HEK293 (cell line): ENCODE results near the gene SLC20A1.

Experiments
- CTCF ChIA-PET: fragments of 350-600 bp; formaldehyde crosslinking; extraction: SDS; loops from one replicate; lab custom pipeline; 2021; ENCODE audit warnings: antibody characterized with exemption; lab: Yijun Ruan, JAX
- POLR2A ChIA-PET: fragments of 300-600 bp; formaldehyde crosslinking; extraction: SDS; loops from one replicate; lab custom pipeline; 2020; ENCODE audit warnings: antibody characterized with exemption, inconsistent platforms; lab: Yijun Ruan, JAX
- H3K27ac ChIP-seq: fragments of 200-500 bp; sonication (Bioruptor generic); 2 replicates; pipeline ENCODE4 v1.5.1; 2014; ENCODE audit warnings: low read depth, low read length, control low read depth, inconsistent platforms; ENCODE audit errors: extremely low read depth
- H3K36me3 ChIP-seq, 2 experiments: fragments of 200-500 bp in 1 of 2; sonication (Bioruptor generic) in 1 of 2; 1 replicate in 1 of 2; 2 replicates in 1 of 2; pipeline ENCODE4 v1.5.1; 2014 to 2017; ENCODE audit warnings: inconsistent platforms in 2 of 2, low read length in 2 of 2; ENCODE audit not compliant: control insufficient read depth in 2 of 2, insufficient read depth in 1 of 2
- H3K4me1 ChIP-seq: fragments of 200-500 bp; sonication (Bioruptor generic); 2 replicates; pipeline ENCODE4 v1.5.1; 2014; ENCODE audit warnings: mild to moderate bottlenecking, low read length, inconsistent platforms; ENCODE audit not compliant: control insufficient read depth, insufficient read depth
- H3K4me3 ChIP-seq: 2 replicates; pipeline ENCODE4 v1.5.1; 2011; ENCODE audit warnings: low read depth, mild to moderate bottlenecking, control low read depth, low read length, moderate library complexity
- H3K9me3 ChIP-seq: fragments of 200-500 bp; sonication (Bioruptor generic); 2 replicates; pipeline ENCODE4 v1.5.1; 2014; ENCODE audit warnings: low read depth, low read length, inconsistent platforms; ENCODE audit not compliant: control insufficient read depth, insufficient read depth
- GLIS1 ChIP-seq: fragments of 450-650 bp; formaldehyde crosslinking; IDR thresholded peaks from 2 replicates; pipeline ENCODE4 v1.5.1; 2016; ENCODE audit warnings: missing biosample characterization, missing genetic modification characterization
- KLF1 ChIP-seq: fragments of 450-650 bp; formaldehyde crosslinking; IDR thresholded peaks from 2 replicates; pipeline ENCODE4 v1.5.1; 2016; ENCODE audit warnings: missing biosample characterization, missing genetic modification characterization
- MEIS1 ChIP-seq: sonication (generic); formaldehyde crosslinking; IDR thresholded peaks from 2 replicates; pipeline ENCODE4 v1.8.1; 2022; ENCODE audit warnings: missing genetic modification reagents, mild to moderate bottlenecking, borderline replicate concordance
- MYNN ChIP-seq: fragments of 450-650 bp; formaldehyde crosslinking; IDR thresholded peaks from 2 replicates; pipeline ENCODE4 v1.5.1; 2016; ENCODE audit warnings: missing biosample characterization, missing genetic modification characterization, borderline replicate concordance
- PRDM1 ChIP-seq: fragments of 450-650 bp; formaldehyde crosslinking; IDR thresholded peaks from 2 replicates; pipeline ENCODE4; 2016; ENCODE audit warnings: missing biosample characterization, missing genetic modification characterization
- SALL2 ChIP-seq: fragments of 450-650 bp; formaldehyde crosslinking; IDR thresholded peaks from 2 replicates; pipeline ENCODE4 v1.5.0; 2017; ENCODE audit warnings: missing biosample characterization, mild to moderate bottlenecking, missing genetic modification characterization, borderline replicate concordance
- ZBTB20 ChIP-seq: fragments of 450-650 bp; formaldehyde crosslinking; IDR thresholded peaks from 2 replicates; pipeline ENCODE4 v1.5.1; 2016; ENCODE audit warnings: missing biosample characterization, missing genetic modification characterization
- ZFP3 ChIP-seq: fragments of 450-650 bp; formaldehyde crosslinking; IDR thresholded peaks from 2 replicates; pipeline ENCODE4 v1.5.1; 2016; ENCODE audit warnings: low read depth, missing biosample characterization, missing genetic modification characterization
- ZNF184 ChIP-seq: fragments of 450-650 bp; IDR thresholded peaks from 2 replicates; pipeline ENCODE4 v1.5.1; 2018; ENCODE audit warnings: missing biosample characterization, mild to moderate bottlenecking, missing genetic modification characterization
- ZNF202 ChIP-seq: fragments of 450-650 bp; formaldehyde crosslinking; IDR thresholded peaks from 2 replicates; pipeline ENCODE4 v1.5.1; 2016; ENCODE audit warnings: missing biosample characterization, missing genetic modification characterization, borderline replicate concordance
- ZNF341 ChIP-seq: fragments of 450-650 bp; formaldehyde crosslinking; IDR thresholded peaks from 2 replicates; pipeline ENCODE4; 2016; ENCODE audit warnings: low read depth, missing biosample characterization, missing genetic modification characterization
- ZNF501 ChIP-seq: fragments of 450-650 bp; formaldehyde crosslinking; IDR thresholded peaks from 2 replicates; pipeline ENCODE4 v1.5.1; 2016; ENCODE audit warnings: missing biosample characterization, missing genetic modification characterization
- ZNF654 ChIP-seq: fragments of 450-650 bp; formaldehyde crosslinking; IDR thresholded peaks from 2 replicates; pipeline ENCODE4 v1.5.1; 2016; ENCODE audit warnings: low read depth, missing biosample characterization, missing genetic modification characterization
- ZNF664 ChIP-seq: fragments of 450-650 bp; formaldehyde crosslinking; IDR thresholded peaks from 2 replicates; pipeline ENCODE4 v1.5.1; 2016; ENCODE audit warnings: missing biosample characterization, missing genetic modification characterization
- ZNF670 ChIP-seq: fragments of 450-650 bp; formaldehyde crosslinking; IDR thresholded peaks from 2 replicates; pipeline ENCODE4 v1.5.1; 2016; ENCODE audit warnings: missing biosample characterization, missing genetic modification characterization, low read depth
- ZNF701 ChIP-seq: fragments of 450-650 bp; formaldehyde crosslinking; IDR thresholded peaks from 2 replicates; pipeline ENCODE4 v1.5.1; 2016; ENCODE audit warnings: missing biosample characterization, missing genetic modification characterization
- ZSCAN23 ChIP-seq: fragments of 450-650 bp; formaldehyde crosslinking; IDR thresholded peaks from 2 replicates; pipeline ENCODE4 v1.5.1; 2016; ENCODE audit warnings: missing biosample characterization, missing genetic modification characterization
- TF ChIP-seq, protein P1 (sequence below): fragments of 450-650 bp; formaldehyde crosslinking; IDR thresholded peaks from 2 replicates; pipeline ENCODE4 v1.5.1; 2017; ENCODE audit warnings: missing biosample characterization, missing genetic modification characterization
- TF ChIP-seq, protein P2 (sequence below): fragments of 450-650 bp; formaldehyde crosslinking; conservative IDR thresholded peaks from 2 replicates; pipeline ENCODE4 v1.5.1; 2016; ENCODE audit warnings: low read depth, missing biosample characterization, missing genetic modification characterization
- TF ChIP-seq, protein P3 (sequence below): fragments of 450-650 bp; formaldehyde crosslinking; IDR thresholded peaks from 2 replicates; pipeline ENCODE4 v1.5.1; 2016; ENCODE audit warnings: missing biosample characterization, missing genetic modification characterization

SLC20A1 gene

DNA sequence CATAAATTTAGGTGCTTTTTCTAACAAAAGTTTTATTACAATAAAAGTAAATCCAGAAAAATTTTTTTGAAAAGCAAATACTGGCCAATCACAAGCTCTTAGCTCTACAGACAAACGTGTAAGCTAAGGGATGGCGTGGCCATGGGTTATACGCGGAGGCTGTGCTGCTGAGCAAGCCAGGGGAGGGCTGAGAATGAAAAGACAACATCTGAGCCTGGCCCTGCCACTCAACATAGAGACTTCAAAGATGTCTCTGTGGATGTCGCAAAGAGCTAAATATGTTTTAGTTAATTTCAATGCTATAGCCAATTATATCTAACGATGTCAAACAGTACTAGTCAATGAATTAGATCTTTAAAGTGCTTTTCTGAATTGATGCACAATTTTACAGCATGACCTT lies 41.8 kb downstream of the SLC20A1 start (continued):
- TF ChIP-seq, protein P1, sequence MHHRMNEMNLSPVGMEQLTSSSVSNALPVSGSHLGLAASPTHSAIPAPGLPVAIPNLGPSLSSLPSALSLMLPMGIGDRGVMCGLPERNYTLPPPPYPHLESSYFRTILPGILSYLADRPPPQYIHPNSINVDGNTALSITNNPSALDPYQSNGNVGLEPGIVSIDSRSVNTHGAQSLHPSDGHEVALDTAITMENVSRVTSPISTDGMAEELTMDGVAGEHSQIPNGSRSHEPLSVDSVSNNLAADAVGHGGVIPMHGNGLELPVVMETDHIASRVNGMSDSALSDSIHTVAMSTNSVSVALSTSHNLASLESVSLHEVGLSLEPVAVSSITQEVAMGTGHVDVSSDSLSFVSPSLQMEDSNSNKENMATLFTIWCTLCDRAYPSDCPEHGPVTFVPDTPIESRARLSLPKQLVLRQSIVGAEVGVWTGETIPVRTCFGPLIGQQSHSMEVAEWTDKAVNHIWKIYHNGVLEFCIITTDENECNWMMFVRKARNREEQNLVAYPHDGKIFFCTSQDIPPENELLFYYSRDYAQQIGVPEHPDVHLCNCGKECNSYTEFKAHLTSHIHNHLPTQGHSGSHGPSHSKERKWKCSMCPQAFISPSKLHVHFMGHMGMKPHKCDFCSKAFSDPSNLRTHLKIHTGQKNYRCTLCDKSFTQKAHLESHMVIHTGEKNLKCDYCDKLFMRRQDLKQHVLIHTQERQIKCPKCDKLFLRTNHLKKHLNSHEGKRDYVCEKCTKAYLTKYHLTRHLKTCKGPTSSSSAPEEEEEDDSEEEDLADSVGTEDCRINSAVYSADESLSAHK (tag by site-specific recombination) = no peak
- TF ChIP-seq ZFP3 (tag by site-specific recombination) = no peak

DNA sequence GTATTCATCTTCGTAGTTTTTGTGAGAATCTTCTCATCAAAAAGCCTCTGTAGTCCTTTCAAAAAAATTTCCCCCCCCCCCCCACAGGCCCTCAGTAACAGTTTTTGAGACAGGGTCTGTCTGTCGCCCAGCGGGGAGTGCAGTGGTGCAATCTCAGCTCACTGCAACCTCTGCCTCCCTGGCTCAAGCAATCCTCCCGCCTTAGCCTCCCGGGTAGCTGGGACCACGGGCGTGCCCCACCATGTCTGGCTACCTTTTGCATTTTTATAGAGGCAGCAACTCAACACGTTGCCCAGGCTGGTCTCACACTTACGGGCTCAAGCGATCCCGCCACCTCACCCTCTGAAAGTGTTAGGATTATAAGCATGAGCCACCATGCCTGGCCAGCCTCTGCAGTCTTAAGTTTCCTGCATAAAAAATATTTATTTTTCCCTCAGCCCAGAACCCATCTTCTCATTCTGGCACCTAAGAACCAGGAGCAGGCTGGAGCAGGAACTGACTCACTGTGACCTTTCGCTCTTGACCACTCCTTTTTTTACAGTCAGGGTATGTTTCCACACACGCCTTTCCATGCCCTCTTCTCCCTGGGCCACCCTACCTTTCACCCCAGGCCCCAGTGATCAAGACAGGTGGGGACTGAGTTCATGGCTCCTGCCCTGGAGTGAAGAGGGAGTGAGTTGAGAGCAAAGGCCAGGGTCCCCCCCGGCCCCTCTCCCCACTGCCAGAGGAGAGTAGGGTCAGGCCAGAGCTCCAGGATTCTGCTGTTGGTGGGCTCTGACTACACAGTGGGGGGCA lies 42.5 kb downstream of the SLC20A1 start:
- no peak overlapping the region for H3K4me3 ChIP-seq
- TF ChIP-seq ZNF664 (tag by site-specific recombination) = no peak
- no peak for TF ChIP-seq SALL2 (tag by site-specific recombination)
- no peak for TF ChIP-seq ZSCAN23 (tag by site-specific recombination)
- TF ChIP-seq GLIS1 (tag by site-specific recombination) = no peak
- no peak for TF ChIP-seq MEIS1 (CRISPR knock-in tag)
- TF ChIP-seq ZNF341 (tag by site-specific recombination) = no peak
- no peak for TF ChIP-seq ZNF501 (tag by site-specific recombination)
- TF ChIP-seq ZNF701 (tag by site-specific recombination) = no peak
- TF ChIP-seq ZBTB20 (tag by site-specific recombination) = no peak
- no peak for TF ChIP-seq MYNN (tag by site-specific recombination)
- no peak for TF ChIP-seq ZNF654 (tag by site-specific recombination)
- no peak for TF ChIP-seq ZNF202
- TF ChIP-seq ZNF184 (tag by site-specific recombination) = no peak
- no peak for TF ChIP-seq KLF1 (tag by site-specific recombination)
- TF ChIP-seq PRDM1 (tag by site-specific recombination) = no peak
- TF ChIP-seq, protein P2, sequence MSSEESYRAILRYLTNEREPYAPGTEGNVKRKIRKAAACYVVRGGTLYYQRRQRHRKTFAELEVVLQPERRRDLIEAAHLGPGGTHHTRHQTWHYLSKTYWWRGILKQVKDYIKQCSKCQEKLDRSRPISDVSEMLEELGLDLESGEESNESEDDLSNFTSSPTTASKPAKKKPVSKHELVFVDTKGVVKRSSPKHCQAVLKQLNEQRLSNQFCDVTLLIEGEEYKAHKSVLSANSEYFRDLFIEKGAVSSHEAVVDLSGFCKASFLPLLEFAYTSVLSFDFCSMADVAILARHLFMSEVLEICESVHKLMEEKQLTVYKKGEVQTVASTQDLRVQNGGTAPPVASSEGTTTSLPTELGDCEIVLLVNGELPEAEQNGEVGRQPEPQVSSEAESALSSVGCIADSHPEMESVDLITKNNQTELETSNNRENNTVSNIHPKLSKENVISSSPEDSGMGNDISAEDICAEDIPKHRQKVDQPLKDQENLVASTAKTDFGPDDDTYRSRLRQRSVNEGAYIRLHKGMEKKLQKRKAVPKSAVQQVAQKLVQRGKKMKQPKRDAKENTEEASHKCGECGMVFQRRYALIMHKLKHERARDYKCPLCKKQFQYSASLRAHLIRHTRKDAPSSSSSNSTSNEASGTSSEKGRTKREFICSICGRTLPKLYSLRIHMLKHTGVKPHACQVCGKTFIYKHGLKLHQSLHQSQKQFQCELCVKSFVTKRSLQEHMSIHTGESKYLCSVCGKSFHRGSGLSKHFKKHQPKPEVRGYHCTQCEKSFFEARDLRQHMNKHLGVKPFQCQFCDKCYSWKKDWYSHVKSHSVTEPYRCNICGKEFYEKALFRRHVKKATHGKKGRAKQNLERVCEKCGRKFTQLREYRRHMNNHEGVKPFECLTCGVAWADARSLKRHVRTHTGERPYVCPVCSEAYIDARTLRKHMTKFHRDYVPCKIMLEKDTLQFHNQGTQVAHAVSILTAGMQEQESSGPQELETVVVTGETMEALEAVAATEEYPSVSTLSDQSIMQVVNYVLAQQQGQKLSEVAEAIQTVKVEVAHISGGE (tag by site-specific recombination) = no peak
- no peak for TF ChIP-seq ZNF670 (tag by site-specific recombination)
- TF ChIP-seq, protein P3, sequence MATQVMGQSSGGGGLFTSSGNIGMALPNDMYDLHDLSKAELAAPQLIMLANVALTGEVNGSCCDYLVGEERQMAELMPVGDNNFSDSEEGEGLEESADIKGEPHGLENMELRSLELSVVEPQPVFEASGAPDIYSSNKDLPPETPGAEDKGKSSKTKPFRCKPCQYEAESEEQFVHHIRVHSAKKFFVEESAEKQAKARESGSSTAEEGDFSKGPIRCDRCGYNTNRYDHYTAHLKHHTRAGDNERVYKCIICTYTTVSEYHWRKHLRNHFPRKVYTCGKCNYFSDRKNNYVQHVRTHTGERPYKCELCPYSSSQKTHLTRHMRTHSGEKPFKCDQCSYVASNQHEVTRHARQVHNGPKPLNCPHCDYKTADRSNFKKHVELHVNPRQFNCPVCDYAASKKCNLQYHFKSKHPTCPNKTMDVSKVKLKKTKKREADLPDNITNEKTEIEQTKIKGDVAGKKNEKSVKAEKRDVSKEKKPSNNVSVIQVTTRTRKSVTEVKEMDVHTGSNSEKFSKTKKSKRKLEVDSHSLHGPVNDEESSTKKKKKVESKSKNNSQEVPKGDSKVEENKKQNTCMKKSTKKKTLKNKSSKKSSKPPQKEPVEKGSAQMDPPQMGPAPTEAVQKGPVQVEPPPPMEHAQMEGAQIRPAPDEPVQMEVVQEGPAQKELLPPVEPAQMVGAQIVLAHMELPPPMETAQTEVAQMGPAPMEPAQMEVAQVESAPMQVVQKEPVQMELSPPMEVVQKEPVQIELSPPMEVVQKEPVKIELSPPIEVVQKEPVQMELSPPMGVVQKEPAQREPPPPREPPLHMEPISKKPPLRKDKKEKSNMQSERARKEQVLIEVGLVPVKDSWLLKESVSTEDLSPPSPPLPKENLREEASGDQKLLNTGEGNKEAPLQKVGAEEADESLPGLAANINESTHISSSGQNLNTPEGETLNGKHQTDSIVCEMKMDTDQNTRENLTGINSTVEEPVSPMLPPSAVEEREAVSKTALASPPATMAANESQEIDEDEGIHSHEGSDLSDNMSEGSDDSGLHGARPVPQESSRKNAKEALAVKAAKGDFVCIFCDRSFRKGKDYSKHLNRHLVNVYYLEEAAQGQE (tag by site-specific recombination) = no peak
- ChIA-PET POLR2A (no interaction called here), CTCF (interaction anchor here (0.5 to 1.3 kb wide), 6 partner anchors 47 to 411 kb away, joined by 3 to 6 read pairs (median 4); no protein-coding TSS in a partner anchor)
- no peak overlapping the region for H3K27ac ChIP-seq
- H3K4me1 ChIP-seq = no peaks in the 10 kb centered on the region
- no peaks in the 10 kb centered on the region for H3K36me3 ChIP-seq
- no peaks in the 10 kb centered on the region for H3K9me3 ChIP-seq
